ENCODE measurements around the gene TIE1. TPM values are rescaled to one million over a fixed set of nuclear protein-coding genes. Genes with fewer than 3 reads are reported as not detected.

TIE1 gene
- total RNA-seq, 1 experiment from 2014 or later: not detected

GRCh38 chr1:43305926-43306687, 5.3 kb downstream of the TIE1 start:
- in situ Hi-C loops (cut with HindIII; ENCODE audit: low pct_unique_long_range_greater_than_20kb, low sequenced_read_pairs): no loop called here
- no peak for DNase-seq (ENCODE audit: low read depth)

GRCh38 chr1:43306688-43307457, 6.1 kb downstream of the TIE1 start:
- in situ Hi-C loops (cut with HindIII; ENCODE audit: low pct_unique_long_range_greater_than_20kb, low sequenced_read_pairs): no loop called here
- DNase-seq (ENCODE audit: low read depth): no peak

GRCh38 chr1:43307458-43308158, 6.8 kb downstream of the TIE1 start:
- no peak for DNase-seq (ENCODE audit: low read depth)
- in situ Hi-C loops (cut with HindIII; ENCODE audit: low pct_unique_long_range_greater_than_20kb, low sequenced_read_pairs): no loop called here

GRCh38 chr1:43308635-43309404, 8.0 kb downstream of the TIE1 start:
- in situ Hi-C loops (cut with HindIII; ENCODE audit: low pct_unique_long_range_greater_than_20kb, low sequenced_read_pairs): no loop called here
- DNase-seq (ENCODE audit: low read depth): no peak

GRCh38 chr1:43309405-43310025, 8.7 kb downstream of the TIE1 start:
- in situ Hi-C loops (cut with HindIII; ENCODE audit: low pct_unique_long_range_greater_than_20kb, low sequenced_read_pairs): no loop called here
- no peak for DNase-seq (ENCODE audit: low read depth)

GRCh38 chr1:43311521-43311920, 10.7 kb downstream of the TIE1 start:
- no peak for DNase-seq (ENCODE audit: low read depth)
- in situ Hi-C loops (cut with HindIII; ENCODE audit: low pct_unique_long_range_greater_than_20kb, low sequenced_read_pairs): no loop called here

GRCh38 chr1:43312212-43312623, 11.4 kb downstream of the TIE1 start:
- DNase-seq (ENCODE audit: low read depth): no peak
- in situ Hi-C loops (cut with HindIII; ENCODE audit: low pct_unique_long_range_greater_than_20kb, low sequenced_read_pairs): no loop called here

- in situ Hi-C loops (cut with HindIII; ENCODE audit: low pct_unique_long_range_greater_than_20kb, low sequenced_read_pairs): no loop called here
- no peak for DNase-seq (ENCODE audit: low read depth)
These were observed 12.1 kb downstream of the TIE1 start for GRCh38 chr1:43312663-43313515.

- in situ Hi-C loops (cut with HindIII; ENCODE audit: low pct_unique_long_range_greater_than_20kb, low sequenced_read_pairs): no loop called here
- no peak for DNase-seq (ENCODE audit: low read depth)
These were observed 13.0 kb downstream of the TIE1 start for GRCh38 chr1:43313771-43314170.

GRCh38 chr1:43314233-43314632, 13.5 kb downstream of the TIE1 start:
- no peak for DNase-seq (ENCODE audit: low read depth)
- in situ Hi-C loops (cut with HindIII; ENCODE audit: low pct_unique_long_range_greater_than_20kb, low sequenced_read_pairs): no loop called here

- no peak for DNase-seq (ENCODE audit: low read depth)
- in situ Hi-C loops (cut with HindIII; ENCODE audit: low pct_unique_long_range_greater_than_20kb, low sequenced_read_pairs): no loop called here
These were observed 14.7 kb downstream of the TIE1 start for GRCh38 chr1:43315481-43315880.

- DNase-seq (ENCODE audit: low read depth): no peak
- in situ Hi-C loops (cut with HindIII; ENCODE audit: low pct_unique_long_range_greater_than_20kb, low sequenced_read_pairs): no loop called here
These were observed 15.4 kb downstream of the TIE1 start for GRCh38 chr1:43315963-43316737.

GRCh38 chr1:43316738-43317520, 16.1 kb downstream of the TIE1 start:
- DNase-seq (ENCODE audit: low read depth): no peak
- in situ Hi-C loops (cut with HindIII; ENCODE audit: low pct_unique_long_range_greater_than_20kb, low sequenced_read_pairs): no loop called here

- in situ Hi-C loops (cut with HindIII; ENCODE audit: low pct_unique_long_range_greater_than_20kb, low sequenced_read_pairs): no loop called here
- no peak for DNase-seq (ENCODE audit: low read depth)
These were observed 17.2 kb downstream of the TIE1 start for GRCh38 chr1:43317817-43318471.

GRCh38 chr1:43318831-43319230, 18.0 kb downstream of the TIE1 start:
- in situ Hi-C loops (cut with HindIII; ENCODE audit: low pct_unique_long_range_greater_than_20kb, low sequenced_read_pairs): no loop called here
- DNase-seq (ENCODE audit: low read depth): no peak
